Stimulated activated effector memory CD8-positive, alpha-beta T cell treated with anti-CD3 and anti-CD28 coated beads, Interleukin-12 subunit alpha, Interleukin-12 subunit beta, amount 100 ng/mL, for 72 hours (primary cell): Measurements from ENCODE around the gene BAHCC1.

ENCODE experiments used
- ATAC-seq: fragments of 150-1000 bp; cut with Tn5 transposase; 2 replicates; pipeline ENCODE4 v1.10.0; 2021
- DNase-seq, 2 donors: peaks; one replicate each; pipeline ENCODE4 v3.0.0; 2021 to 2022; ENCODE audit warnings: low spot score in 2 of 2
- H3K27ac Mint-ChIP-seq: one replicate; pipeline ENCODE4 v1.8.0; 2022; ENCODE audit warnings: mild to moderate bottlenecking, mixed read lengths
- H3K36me3 Mint-ChIP-seq: one replicate; pipeline ENCODE4 v1.8.0; 2022; ENCODE audit warnings: mild to moderate bottlenecking, mixed read lengths
- H3K4me1 Mint-ChIP-seq: one replicate; pipeline ENCODE4 v1.8.0; 2022; ENCODE audit warnings: mixed read lengths
- H3K4me3 Mint-ChIP-seq: one replicate; pipeline ENCODE4 v1.8.0; 2022; ENCODE audit warnings: mild to moderate bottlenecking, mixed read lengths
- H3K9me3 Mint-ChIP-seq: one replicate; pipeline ENCODE4 v1.8.0; 2022; ENCODE audit warnings: mixed read lengths

The BAHCC1 gene

DNA sequence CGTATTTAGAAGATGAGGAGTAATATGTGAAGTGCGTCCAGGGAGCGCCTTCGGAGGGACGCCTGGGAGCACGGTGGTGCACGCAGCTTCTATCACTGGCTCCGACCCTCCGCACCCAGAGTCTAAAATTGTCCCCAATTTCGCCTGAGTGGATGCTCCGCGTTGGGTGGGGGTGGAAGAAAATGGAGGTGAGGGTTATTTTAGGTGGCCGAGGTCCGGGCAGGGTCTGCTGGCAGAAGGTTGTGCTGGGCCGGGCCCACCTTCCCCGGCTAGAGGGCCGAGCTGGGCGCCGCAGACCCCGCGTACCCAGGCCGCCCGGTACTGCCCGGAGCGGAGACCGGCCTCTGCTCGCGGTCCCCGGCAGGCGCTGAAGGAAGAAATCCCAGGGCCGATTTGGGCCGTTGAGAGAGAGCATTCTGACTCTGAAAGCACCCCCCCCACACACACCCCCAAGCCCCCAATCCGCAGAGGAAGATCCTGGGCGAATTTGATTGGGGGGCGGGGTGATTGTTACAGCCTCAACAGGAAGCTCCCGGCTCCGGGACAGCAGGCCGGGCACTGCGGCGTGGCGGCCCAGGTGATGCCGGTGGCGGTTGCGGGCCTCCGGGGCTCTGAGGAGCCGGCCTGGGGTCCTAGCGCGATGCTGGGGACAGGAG, 3.0 kb downstream of the BAHCC1 start:
- peak overlapping the region; percentile 75 for H3K27ac Mint-ChIP-seq
- peak overlapping the region; percentile 77 for H3K4me3 Mint-ChIP-seq
- no peak for DNase-seq
- peaks cover 30% of the 10 kb centered on the region for H3K4me1 Mint-ChIP-seq
- peaks cover 24% of the 10 kb centered on the region for H3K36me3 Mint-ChIP-seq
- no peaks in the 10 kb centered on the region for H3K9me3 Mint-ChIP-seq
- no peak for ATAC-seq

DNA sequence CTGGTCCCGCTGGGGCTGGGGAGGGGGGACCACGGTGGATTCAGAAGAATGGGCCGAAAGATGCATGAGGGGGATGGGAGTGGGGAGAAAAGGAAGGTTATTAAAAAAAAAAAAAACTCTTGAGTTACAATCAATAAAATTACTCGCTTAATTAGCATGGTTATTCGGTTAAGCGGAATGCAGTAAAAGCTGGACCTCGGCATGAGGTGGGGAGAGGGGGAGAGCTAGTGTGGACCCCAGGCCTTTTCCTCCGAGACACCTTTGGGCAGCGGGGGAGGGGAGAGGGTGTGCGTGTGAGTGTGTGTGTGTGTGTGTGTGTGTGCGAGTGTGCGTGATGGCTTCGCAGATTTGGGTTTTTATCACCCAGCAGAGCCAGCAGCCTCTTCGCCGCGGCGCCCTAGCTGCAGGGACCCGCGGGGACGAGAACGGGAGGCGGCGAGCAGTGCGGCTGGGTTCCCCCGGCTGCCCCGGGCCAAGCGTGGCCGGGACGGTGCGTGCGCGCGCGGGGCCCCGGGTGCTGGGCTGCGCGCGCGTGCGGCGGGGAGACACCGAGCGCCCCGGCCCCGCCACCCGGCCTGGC, 3.7 kb downstream of the BAHCC1 start:
- Mint-ChIP-seq H3K36me3 (peaks cover 21% of the 10 kb centered on the region), H3K4me3 (peak overlapping the region; percentile 77), H3K4me1 (peaks cover 28% of the 10 kb centered on the region), H3K9me3 (no peaks in the 10 kb centered on the region), H3K27ac (peak overlapping the region; percentile 75)
- no peak for DNase-seq
- no peak for ATAC-seq

DNA sequence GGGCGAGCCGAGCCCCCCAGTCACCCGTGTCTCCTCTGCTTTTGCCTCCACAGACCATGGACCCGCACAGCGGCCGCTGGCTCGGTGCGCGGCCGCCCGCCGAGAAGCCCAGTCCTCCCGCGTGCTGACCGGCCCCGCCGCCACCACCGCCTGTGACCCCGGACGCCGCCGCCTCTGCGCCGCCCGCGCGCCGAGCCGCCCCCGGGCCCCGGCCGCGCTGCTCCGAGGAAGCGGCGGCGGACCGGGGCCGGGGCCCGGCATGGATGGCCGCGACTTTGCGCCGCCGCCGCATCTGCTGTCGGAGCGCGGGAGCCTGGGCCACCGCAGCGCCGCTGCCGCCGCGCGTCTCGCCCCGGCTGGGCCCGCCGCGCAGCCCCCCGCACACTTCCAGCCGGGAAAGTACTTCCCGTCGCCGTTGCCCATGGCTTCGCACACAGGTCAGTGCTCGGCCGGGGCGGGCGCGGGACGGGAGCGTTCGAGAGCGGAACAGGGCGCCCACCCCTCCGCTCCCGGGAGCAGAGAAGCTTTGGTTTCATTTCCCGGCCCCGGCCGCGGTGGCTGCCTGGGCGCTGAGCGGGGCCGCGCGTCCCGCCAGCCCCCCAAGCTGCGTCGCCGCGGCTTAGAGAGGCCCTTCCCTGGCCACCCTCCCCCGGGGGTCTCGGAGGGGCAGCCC, 4.4 kb downstream of the BAHCC1 start:
- H3K4me3 Mint-ChIP-seq = peak overlapping the region; percentile 68
- H3K4me1 Mint-ChIP-seq = peaks cover 23% of the 10 kb centered on the region
- no peak for ATAC-seq

GRCh38 chr17:81400154-81400977, 5.1 kb downstream of the BAHCC1 start:
- Mint-ChIP-seq H3K36me3 (peaks cover 13% of the 10 kb centered on the region), H3K27ac (no peak overlapping the region), H3K4me1 (peaks cover 17% of the 10 kb centered on the region), H3K4me3 (peak overlapping the region; percentile 68), H3K9me3 (no peaks in the 10 kb centered on the region)
- DNase-seq (no peak), ATAC-seq (no peak)

More for the DNA sequence above, 4.4 kb downstream of the BAHCC1 start:
- H3K9me3 Mint-ChIP-seq = no peaks in the 10 kb centered on the region
- H3K36me3 Mint-ChIP-seq = peaks cover 18% of the 10 kb centered on the region
- no peak overlapping the region for H3K27ac Mint-ChIP-seq
- no peak for DNase-seq

- no peak for ATAC-seq
- no peak overlapping the region for H3K4me3 Mint-ChIP-seq
- peaks cover 16% of the 10 kb centered on the region for H3K4me1 Mint-ChIP-seq
- H3K36me3 Mint-ChIP-seq = peaks cover 12% of the 10 kb centered on the region
- H3K27ac Mint-ChIP-seq = no peak overlapping the region
- H3K9me3 Mint-ChIP-seq = no peaks in the 10 kb centered on the region
- no peak for DNase-seq
Measured at GRCh38 chr17:81400996-81401722, 5.9 kb downstream of the BAHCC1 start.

- Mint-ChIP-seq H3K4me3 (no peak overlapping the region), H3K27ac (no peak overlapping the region), H3K4me1 (peaks cover 16% of the 10 kb centered on the region), H3K36me3 (peaks cover 12% of the 10 kb centered on the region), H3K9me3 (no peaks in the 10 kb centered on the region)
- DNase-seq (no peak), ATAC-seq (peak; percentile 15)
Measured at GRCh38 chr17:81401723-81402529, 6.7 kb downstream of the BAHCC1 start.

DNA sequence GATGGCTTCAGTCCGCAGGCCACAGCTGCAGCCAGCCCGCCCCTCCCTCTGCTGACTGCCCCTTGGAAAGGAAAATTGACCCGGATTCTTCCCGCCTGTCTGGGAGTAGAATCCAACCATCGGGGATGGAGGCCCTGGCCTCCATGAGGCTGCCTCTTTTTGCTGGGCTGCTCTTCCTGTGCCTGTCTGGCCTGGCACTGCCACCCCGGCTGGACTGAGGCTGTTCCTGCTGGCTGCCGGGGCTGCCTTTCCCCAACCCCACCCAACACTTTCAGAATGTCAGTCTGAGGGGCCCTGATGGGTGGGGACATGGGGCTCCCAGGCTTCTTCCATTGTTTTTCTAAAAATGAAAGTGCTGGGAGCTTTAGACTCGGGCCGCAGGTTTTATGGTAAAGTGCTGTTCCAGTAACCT, 7.3 kb downstream of the BAHCC1 start:
- Mint-ChIP-seq H3K27ac (no peak overlapping the region), H3K36me3 (peaks cover 12% of the 10 kb centered on the region)
- no peak for DNase-seq

GRCh38 chr17:81402981-81403467, 7.8 kb downstream of the BAHCC1 start:
- Mint-ChIP-seq H3K27ac (no peak overlapping the region), H3K36me3 (peaks cover 8% of the 10 kb centered on the region), H3K9me3 (no peaks in the 10 kb centered on the region), H3K4me3 (no peak overlapping the region), H3K4me1 (peaks cover 16% of the 10 kb centered on the region)
- no peak for DNase-seq
- ATAC-seq = no peak

More for the DNA sequence above, 7.3 kb downstream of the BAHCC1 start:
- H3K9me3 Mint-ChIP-seq = no peaks in the 10 kb centered on the region
- H3K4me3 Mint-ChIP-seq = no peak overlapping the region
- H3K4me1 Mint-ChIP-seq = peaks cover 16% of the 10 kb centered on the region
- ATAC-seq = no peak

- no peak overlapping the region for H3K27ac Mint-ChIP-seq
- DNase-seq = no peak
- H3K9me3 Mint-ChIP-seq = no peaks in the 10 kb centered on the region
- no peak for ATAC-seq
- H3K4me1 Mint-ChIP-seq = peaks cover 12% of the 10 kb centered on the region
- H3K36me3 Mint-ChIP-seq = peaks cover 7% of the 10 kb centered on the region
- no peak overlapping the region for H3K4me3 Mint-ChIP-seq
Measured at GRCh38 chr17:81403671-81404534, 8.6 kb downstream of the BAHCC1 start.

DNA sequence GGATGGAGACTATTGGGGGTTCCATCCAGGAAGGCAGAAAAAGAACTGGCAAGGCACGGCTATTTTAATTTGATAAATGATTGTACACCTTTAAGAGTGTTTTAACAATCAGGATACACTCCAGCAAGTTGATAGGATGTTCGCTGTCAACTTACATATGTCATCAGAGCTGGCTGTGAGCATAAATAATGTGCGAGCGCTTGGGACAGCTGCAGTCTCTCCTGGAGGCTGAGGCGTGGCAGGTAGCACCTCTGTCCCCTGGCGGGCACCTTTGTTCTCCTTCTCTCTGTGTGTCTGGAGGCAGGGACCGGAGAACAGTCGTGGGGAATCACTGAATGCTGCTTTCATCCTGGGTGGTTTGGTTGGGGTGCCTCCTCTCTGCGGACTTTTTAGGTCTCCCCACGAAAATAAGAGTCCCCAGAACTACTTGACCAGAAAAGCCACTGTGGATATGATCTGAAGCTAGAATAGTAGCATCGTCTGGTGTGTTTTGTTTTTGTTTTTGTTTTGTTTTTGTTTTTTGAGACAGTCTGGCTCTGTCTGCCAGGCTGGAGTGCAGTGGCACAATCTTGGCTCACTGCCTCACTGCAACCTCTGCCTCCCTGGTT, 9.4 kb downstream of the BAHCC1 start:
- Mint-ChIP-seq H3K4me1 (peaks cover 10% of the 10 kb centered on the region), H3K36me3 (peaks cover 7% of the 10 kb centered on the region), H3K4me3 (no peak overlapping the region), H3K27ac (no peak overlapping the region), H3K9me3 (no peaks in the 10 kb centered on the region)
- ATAC-seq = no peak
- no peak for DNase-seq

DNA sequence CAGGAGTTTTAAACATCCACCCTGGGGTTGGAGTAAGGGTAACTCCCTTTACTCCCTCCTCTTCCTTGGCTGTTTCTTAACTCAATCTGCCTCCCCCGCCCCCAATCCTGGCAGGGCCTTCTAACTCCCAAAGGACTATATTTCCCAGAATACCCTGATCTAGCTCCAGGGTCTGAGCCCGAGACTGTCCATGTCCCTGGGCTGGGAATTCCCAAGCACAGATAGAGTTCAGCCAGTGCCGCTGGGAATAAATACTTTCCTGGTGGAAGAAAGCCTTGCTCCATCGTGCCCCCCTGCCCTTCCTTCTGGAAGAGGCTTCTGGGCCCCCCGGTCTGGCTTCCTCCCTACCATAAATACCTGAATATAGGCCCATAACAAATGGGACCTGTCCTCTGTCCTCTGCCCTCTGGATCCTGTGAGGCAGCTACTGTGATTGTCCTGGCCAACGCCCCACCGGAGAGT, 10.2 kb downstream of the BAHCC1 start:
- Mint-ChIP-seq H3K4me1 (peaks cover 6% of the 10 kb centered on the region), H3K4me3 (no peak overlapping the region), H3K9me3 (no peaks in the 10 kb centered on the region), H3K36me3 (peaks cover 7% of the 10 kb centered on the region), H3K27ac (no peak overlapping the region)
- no peak for ATAC-seq
- DNase-seq = no peak

DNA sequence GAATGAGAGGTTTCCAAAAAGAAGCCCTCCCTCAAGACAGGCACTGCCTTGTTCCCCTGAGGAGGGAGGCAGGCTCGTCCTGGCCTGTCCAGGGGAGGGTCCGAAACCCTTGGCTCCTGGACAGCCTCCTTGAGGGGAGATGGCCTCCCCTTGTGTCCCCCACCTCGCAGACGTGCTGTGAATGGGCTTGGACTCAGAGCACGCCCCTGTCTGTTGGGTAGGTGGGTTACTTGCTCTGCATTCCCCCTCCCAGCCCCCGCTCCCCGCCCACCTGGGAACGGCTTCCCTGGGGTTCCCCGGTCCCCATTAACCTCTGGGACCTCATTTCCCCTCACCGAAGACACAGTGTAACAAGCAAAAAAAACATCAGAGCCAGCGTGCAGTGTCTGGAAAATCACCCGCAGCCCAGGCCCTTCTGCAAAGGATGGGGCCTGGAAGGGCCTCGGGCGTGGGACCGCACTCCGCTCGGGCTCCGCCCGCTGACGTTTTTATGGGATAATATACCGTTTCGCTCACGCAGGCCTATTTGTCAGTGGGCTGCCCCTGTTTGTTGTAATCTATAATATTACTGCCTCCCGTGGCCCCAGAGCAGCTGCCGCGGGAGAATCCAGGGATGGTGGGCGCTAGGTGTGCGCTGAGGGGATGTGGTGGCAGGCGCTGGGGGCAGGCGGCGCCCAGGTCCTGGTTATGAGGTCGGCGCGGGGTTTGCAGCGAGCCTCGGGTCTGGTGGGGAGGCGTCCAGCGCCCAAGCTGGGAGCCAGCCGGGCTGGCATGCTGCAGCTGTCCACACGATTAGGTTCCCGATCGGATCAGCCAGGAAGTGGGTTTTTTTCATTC, 11.1 kb downstream of the BAHCC1 start:
- Mint-ChIP-seq H3K9me3 (no peaks in the 10 kb centered on the region), H3K4me3 (no peak overlapping the region), H3K36me3 (peaks cover 7% of the 10 kb centered on the region), H3K4me1 (peaks cover 2% of the 10 kb centered on the region), H3K27ac (no peak overlapping the region)
- DNase-seq (no peak), ATAC-seq (no peak)
